Astrocyte (in vitro differentiated cells and primary cell): ENCODE results near the gene PMAIP1. TPM values are rescaled to one million over a fixed set of nuclear protein-coding genes. Genes with fewer than 3 reads are reported as not detected.

Experiments used
- DNase-seq: peaks from one replicate; pipeline ENCODE4 v3.0.0-alpha.2; 2010; ENCODE audit warnings: low read depth
- FAIRE-seq: peaks from 2 replicates; lab custom pipeline; 2011; peaks lifted over from hg19 to GRCh38; lab: Jason Lieb, UNC
- H2AFZ ChIP-seq: 2 replicates; pipeline ENCODE4 v1.6.0; 2012; ENCODE audit warnings: low read depth, low read length, inconsistent platforms
- H3K27ac ChIP-seq: 2 replicates; pipeline ENCODE4 v1.5.1; 2011; ENCODE audit warnings: low read depth, low read length, inconsistent platforms
- H3K27me3 ChIP-seq: 2 replicates; pipeline ENCODE4 v1.6.0; 2011; ENCODE audit warnings: low read length, inconsistent platforms; ENCODE audit not compliant: insufficient read depth
- H3K36me3 ChIP-seq: 2 replicates; pipeline ENCODE4 v1.5.1; 2011; ENCODE audit warnings: low read length, inconsistent platforms; ENCODE audit not compliant: insufficient read depth
- H3K4me1 ChIP-seq: 2 replicates; pipeline ENCODE4 v1.5.1; 2011; ENCODE audit warnings: low read length, inconsistent platforms; ENCODE audit not compliant: insufficient read depth
- H3K4me2 ChIP-seq: 2 replicates; pipeline ENCODE4 v1.6.0; 2012; ENCODE audit warnings: low read length, inconsistent platforms
- H3K4me3 ChIP-seq: 2 replicates; pipeline ENCODE4 v1.5.1; 2011; ENCODE audit warnings: low read depth, mild to moderate bottlenecking, low read length, inconsistent platforms; ENCODE audit not compliant: insufficient read depth
- H3K79me2 ChIP-seq: 2 replicates; pipeline ENCODE4 v1.6.0; 2012; ENCODE audit warnings: mild to moderate bottlenecking, low read length, inconsistent platforms; ENCODE audit not compliant: insufficient read depth
- H3K9ac ChIP-seq: 2 replicates; pipeline ENCODE4 v1.6.0; 2012; ENCODE audit warnings: mild to moderate bottlenecking, low read length, inconsistent platforms
- H3K9me3 ChIP-seq: 2 replicates; pipeline ENCODE4 v1.5.1; 2012; ENCODE audit warnings: low read depth, mild to moderate bottlenecking, low read length, inconsistent platforms; ENCODE audit not compliant: insufficient read depth
- H4K20me1 ChIP-seq: 2 replicates; pipeline ENCODE4 v1.6.0; 2012; ENCODE audit warnings: low read length, inconsistent platforms; ENCODE audit not compliant: insufficient read depth
- H3K27ac Mint-ChIP-seq: one replicate; pipeline ENCODE4 v1.8.0; 2021; ENCODE audit warnings: mild to moderate bottlenecking, mixed read lengths; ENCODE audit not compliant: unreplicated experiment
- H3K27me3 Mint-ChIP-seq: one replicate; pipeline ENCODE4 v1.8.0; 2021; ENCODE audit warnings: low read depth, mixed read lengths; ENCODE audit not compliant: unreplicated experiment
- H3K36me3 Mint-ChIP-seq: one replicate; pipeline ENCODE4 v1.8.0; 2021; ENCODE audit warnings: low read depth, mixed read lengths; ENCODE audit not compliant: unreplicated experiment
- H3K4me1 Mint-ChIP-seq: one replicate; pipeline ENCODE4 v1.8.0; 2021; ENCODE audit warnings: low read depth, mixed read lengths; ENCODE audit not compliant: unreplicated experiment
- H3K4me3 Mint-ChIP-seq: one replicate; pipeline ENCODE4 v1.8.0; 2021; ENCODE audit warnings: mild to moderate bottlenecking, moderate library complexity, mixed read lengths; ENCODE audit not compliant: unreplicated experiment
- H3K9me3 Mint-ChIP-seq: one replicate; pipeline ENCODE4 v1.8.0; 2021; ENCODE audit warnings: mild to moderate bottlenecking, mixed read lengths; ENCODE audit not compliant: unreplicated experiment
- CTCF ChIP-seq: IDR thresholded peaks from 2 replicates; pipeline ENCODE4 v1.5.1; 2011; ENCODE audit warnings: low read depth, mild to moderate bottlenecking, inconsistent platforms, low read length, moderate library complexity; ENCODE audit not compliant: insufficient read depth
- EZH2 ChIP-seq: IDR thresholded peaks from 2 replicates; pipeline ENCODE4 v1.6.1; 2012; ENCODE audit warnings: mild to moderate bottlenecking, low read length, inconsistent platforms; ENCODE audit not compliant: insufficient read depth
- total RNA-seq: library from RNA; stranded (reverse); gene quantifications from 2 replicates; pipeline ENCODE4 v1.2.1, GENCODE V29; 2021

The PMAIP1 gene
- total RNA-seq, 1 donor from 2014 or later = 98.1 TPM

GRCh38 chr18:59865241-59865986 lies 34.4 kb upstream of the PMAIP1 start:
- DNase-seq (peak; percentile 41), FAIRE-seq (no peak)
- H3K27ac ChIP-seq = no peak overlapping the region
- TF ChIP-seq CTCF (no peak), EZH2 (no peak)
- no peaks in the 10 kb centered on the region for H3K27me3 ChIP-seq
- H3K9me3 Mint-ChIP-seq = no peaks in the 10 kb centered on the region
- H3K4me1 ChIP-seq = peaks cover 2% of the 10 kb centered on the region
- H3K36me3 ChIP-seq = no peaks in the 10 kb centered on the region
- no peaks in the 10 kb centered on the region for H3K27me3 Mint-ChIP-seq
- peaks cover 8% of the 10 kb centered on the region for H3K4me1 Mint-ChIP-seq
- H3K36me3 Mint-ChIP-seq = no peaks in the 10 kb centered on the region
- no peaks in the 10 kb centered on the region for H3K79me2 ChIP-seq
- H3K27ac Mint-ChIP-seq = no peak overlapping the region
- H3K4me2 ChIP-seq = no peak overlapping the region
- H3K4me3 Mint-ChIP-seq = no peak overlapping the region
- H3K9me3 ChIP-seq = no peaks in the 10 kb centered on the region
- no peaks in the 10 kb centered on the region for H4K20me1 ChIP-seq
- no peak overlapping the region for H2AFZ ChIP-seq
- H3K4me3 ChIP-seq = no peak overlapping the region
- no peak overlapping the region for H3K9ac ChIP-seq

GRCh38 chr18:59866551-59867269 lies 33.1 kb upstream of the PMAIP1 start:
- Histone ChIP-seq H3K9ac (no peak overlapping the region), H3K79me2 (no peaks in the 10 kb centered on the region), H3K4me2 (no peak overlapping the region), H4K20me1 (no peaks in the 10 kb centered on the region), H3K4me1 (peaks cover 2% of the 10 kb centered on the region), H3K9me3 (no peaks in the 10 kb centered on the region), H3K4me3 (no peak overlapping the region), H3K27ac (no peak overlapping the region), H3K36me3 (no peaks in the 10 kb centered on the region), H2AFZ (no peak overlapping the region), H3K27me3 (no peaks in the 10 kb centered on the region)
- no peaks in the 10 kb centered on the region for H3K36me3 Mint-ChIP-seq
- no peak for DNase-seq
- H3K4me3 Mint-ChIP-seq = no peak overlapping the region
- H3K27ac Mint-ChIP-seq = no peak overlapping the region
- no peaks in the 10 kb centered on the region for H3K27me3 Mint-ChIP-seq
- peaks cover 8% of the 10 kb centered on the region for H3K4me1 Mint-ChIP-seq
- no peaks in the 10 kb centered on the region for H3K9me3 Mint-ChIP-seq
- FAIRE-seq = no peak
- TF ChIP-seq CTCF = no peak
- TF ChIP-seq EZH2 = no peak
